PC-9 (cell line): ENCODE measurements around the gene LRP1B. TPM values are rescaled to one million over a fixed set of nuclear protein-coding genes. Genes with fewer than 3 reads are reported as not detected.

Experiments used
- BruUV-seq: library from RNA; stranded (reverse); fragments of 400-500 nt; replicated peaks from 2 replicates; lab custom pipeline; 2021; lab: Mats Ljungman, UMichigan
- CTCF ChIA-PET: fragments of 300-600 bp; sonication (Branson Sonifier 250); formaldehyde crosslinking; loops from one replicate; lab custom pipeline; 2022; ENCODE audit warnings: antibody characterized with exemption; lab: Charles Lee
- POLR2A ChIA-PET: fragments of 300-600 bp; sonication (Branson Sonifier 250); formaldehyde crosslinking; loops from one replicate; lab custom pipeline; 2022; ENCODE audit warnings: antibody characterized with exemption; ENCODE audit not compliant: unreplicated experiment; lab: Charles Lee
- DNase-seq, 2 experiments: peaks; one replicate each; pipeline versions ENCODE4 v3.0.0 to v3.0.0-alpha.2; 2015 to 2022; ENCODE audit warnings: mixed read lengths in 1 of 2
- H2AFZ ChIP-seq: fragments of 200-600 bp; sonication (generic); 2 replicates; pipeline ENCODE4 v1.8.1; 2017; ENCODE audit warnings: antibody characterized with exemption
- H3F3A ChIP-seq: fragments of 200-600 bp; sonication (generic); 2 replicates; pipeline ENCODE4 v1.8.1; 2017; ENCODE audit warnings: antibody characterized with exemption, mild to moderate bottlenecking, low read depth; ENCODE audit not compliant: insufficient read depth
- H3K27ac ChIP-seq: fragments of 200-600 bp; sonication (generic); 2 replicates; pipeline ENCODE4 v1.6.1; 2016; ENCODE audit warnings: mixed run types
- H3K27me3 ChIP-seq: fragments of 200-600 bp; sonication (generic); 2 replicates; pipeline ENCODE4 v1.6.1; 2016; ENCODE audit warnings: low read depth, mixed run types; ENCODE audit not compliant: insufficient read depth
- H3K36me3 ChIP-seq: fragments of 200-600 bp; sonication (generic); 2 replicates; pipeline ENCODE4 v1.6.1; 2016; ENCODE audit warnings: low read depth, mixed run types
- H3K4me1 ChIP-seq: fragments of 200-600 bp; sonication (generic); replicated peaks from 2 replicates; pipeline ENCODE4 v1.6.1; 2016; ENCODE audit warnings: mixed run types; ENCODE audit not compliant: insufficient read depth
- H3K4me2 ChIP-seq: fragments of 200-600 bp; sonication (generic); 2 replicates; pipeline ENCODE4 v1.6.1; 2017; ENCODE audit warnings: mixed run types
- H3K4me3 ChIP-seq: fragments of 200-600 bp; sonication (generic); 2 replicates; pipeline ENCODE4 v1.6.1; 2016; ENCODE audit warnings: mixed run types
- H3K79me2 ChIP-seq: fragments of 200-600 bp; sonication (generic); 2 replicates; pipeline ENCODE4 v1.6.1; 2017; ENCODE audit warnings: low read depth, mixed run types
- H3K9me2 ChIP-seq: fragments of 200-600 bp; sonication (generic); 2 replicates; pipeline ENCODE4 v1.8.1; 2017; ENCODE audit warnings: mild to moderate bottlenecking; ENCODE audit not compliant: insufficient read depth
- H3K9me3 ChIP-seq: fragments of 200-600 bp; sonication (generic); 2 replicates; pipeline ENCODE4 v1.8.1; 2016; ENCODE audit warnings: low read depth; ENCODE audit not compliant: insufficient read depth
- H4K20me1 ChIP-seq: fragments of 200-600 bp; sonication (generic); 2 replicates; pipeline ENCODE4 v1.8.1; 2017; ENCODE audit not compliant: insufficient read depth
- CTCF ChIP-seq: fragments of 200-600 bp; sonication (generic); conservative IDR thresholded peaks from 2 replicates; pipeline ENCODE4 v1.6.1; 2017; ENCODE audit warnings: mixed run types, antibody characterized with exemption, mild to moderate bottlenecking, moderate library complexity
- EZH2 ChIP-seq: fragments of 200-600 bp; sonication (generic); IDR thresholded peaks from 2 replicates; pipeline ENCODE4 v1.8.0; 2017; ENCODE audit warnings: antibody characterized with exemption, low read depth
- intact Hi-C: fragments of 100-400 bp; cut with micrococcal nuclease; formaldehyde crosslinking; loops from one replicate; pipeline ENCODE4 v1.10.0; 2022; ENCODE audit not compliant: unreplicated experiment
- total RNA-seq: library from RNA; stranded (reverse); gene quantifications from 2 replicates; pipeline ENCODE4 v1.2.3, GENCODE V29; 2021

The LRP1B gene
- total RNA-seq, 1 experiment from 2014 or later: 1.7 TPM

GRCh38 chr2:140876015-140876414, 1254.8 kb downstream of the LRP1B start:
- no TSS peak for BruUV-seq
- CTCF ChIA-PET: no interaction called here
- H3K4me3 ChIP-seq: no peak overlapping the region
- no peak overlapping the region for H2AFZ ChIP-seq
- no peak overlapping the region for H3K27ac ChIP-seq
- no peak for TF ChIP-seq EZH2
- no peak for TF ChIP-seq CTCF
- H3K4me2 ChIP-seq: no peak overlapping the region
- no peak for DNase-seq
- H3K79me2 ChIP-seq: no peaks in the 10 kb centered on the region
- no peaks in the 10 kb centered on the region for H3K4me1 ChIP-seq
- no peaks in the 10 kb centered on the region for H3K9me3 ChIP-seq
- H3K9me2 ChIP-seq: no peaks in the 10 kb centered on the region
- intact Hi-C loops: no loop called here
- no peaks in the 10 kb centered on the region for H3K27me3 ChIP-seq
- H3F3A ChIP-seq: no peaks in the 10 kb centered on the region
- POLR2A ChIA-PET: no interaction called here
- H3K36me3 ChIP-seq: no peaks in the 10 kb centered on the region
- no peaks in the 10 kb centered on the region for H4K20me1 ChIP-seq

- BruUV-seq: no TSS peak
- Histone ChIP-seq H3K27me3 (no peaks in the 10 kb centered on the region), H3K4me3 (no peak overlapping the region), H4K20me1 (no peaks in the 10 kb centered on the region), H2AFZ (no peak overlapping the region), H3K4me1 (no peaks in the 10 kb centered on the region), H3K9me2 (no peaks in the 10 kb centered on the region), H3K27ac (no peak overlapping the region), H3K36me3 (no peaks in the 10 kb centered on the region), H3K79me2 (no peaks in the 10 kb centered on the region), H3K9me3 (no peaks in the 10 kb centered on the region), H3K4me2 (no peak overlapping the region), H3F3A (no peaks in the 10 kb centered on the region)
- POLR2A ChIA-PET: no interaction called here
- TF ChIP-seq EZH2: no peak
- no peak for TF ChIP-seq CTCF
- DNase-seq: no peak
- CTCF ChIA-PET: no interaction called here
- intact Hi-C loops: no loop called here
Measured at GRCh38 chr2:140873915-140874531, 1256.8 kb downstream of the LRP1B start.

- DNase-seq: no peak
- no TSS peak for BruUV-seq
- Histone ChIP-seq H3K9me2 (no peaks in the 10 kb centered on the region), H3K36me3 (no peaks in the 10 kb centered on the region), H3K4me2 (no peak overlapping the region), H3F3A (no peaks in the 10 kb centered on the region), H3K79me2 (no peaks in the 10 kb centered on the region), H3K9me3 (no peaks in the 10 kb centered on the region), H4K20me1 (no peaks in the 10 kb centered on the region), H3K4me3 (no peak overlapping the region), H3K27me3 (no peaks in the 10 kb centered on the region), H3K27ac (no peak overlapping the region), H2AFZ (no peak overlapping the region), H3K4me1 (no peaks in the 10 kb centered on the region)
- POLR2A ChIA-PET: no interaction called here
- intact Hi-C loops: no loop called here
- CTCF ChIA-PET: no interaction called here
- TF ChIP-seq CTCF (no peak), EZH2 (no peak)
Measured at GRCh38 chr2:140869925-140870324, 1260.9 kb downstream of the LRP1B start.
